GM11168 (cell line): ENCODE results near the gene QPRT.
"Not testable (repeated sequence)": the region's sequence is repeated elsewhere in the genome, so short reads cannot be mapped to it uniquely, and the experiment has no call there.

ENCODE experiments used
- in situ Hi-C: fragments of 300-500 bp; cut with MboI; formaldehyde crosslinking; loops from one replicate; pipeline ENCODE4 v1.12.0; 2022; ENCODE audit warnings: low sequenced_read_pairs; ENCODE audit not compliant: unreplicated experiment

QPRT gene

GRCh38 chr16:29742683-29743275 is 63.8 kb downstream of the QPRT start:
- in situ Hi-C loops: loop anchor here (5.0 kb wide), 1 partner anchor 45 kb away; no protein-coding TSS in a partner anchor

- in situ Hi-C loops: loop anchor here (5.0 kb wide), 1 partner anchor 44 kb away; no protein-coding TSS in a partner anchor
Measured at GRCh38 chr16:29743475-29743826, 64.5 kb downstream of the QPRT start.

GRCh38 chr16:29743827-29744531 is 65.0 kb downstream of the QPRT start:
- in situ Hi-C loops: loop anchor here (5.0 kb wide), 1 partner anchor 43 kb away; no protein-coding TSS in a partner anchor

- in situ Hi-C loops: loop anchor here (5.0 kb wide), 1 partner anchor 43 kb away; no protein-coding TSS in a partner anchor
Measured at GRCh38 chr16:29744541-29745101, 65.6 kb downstream of the QPRT start.

- in situ Hi-C loops: no loop called here
Measured at GRCh38 chr16:29745121-29745852, 66.3 kb downstream of the QPRT start.

- in situ Hi-C loops: no loop called here
Measured at GRCh38 chr16:29745853-29746345, 66.9 kb downstream of the QPRT start, which contains the start of gene C16orf54. Gene C16orf54 (minus strand): TSS chr16:29745990. CDS start chr16:29744951, 1,039 bp downstream.

GRCh38 chr16:29746518-29746917 is 67.5 kb downstream of the QPRT start:
- in situ Hi-C loops: not testable (repeated sequence)
